ENCODE measurements around the gene STK24.

GRCh38 chr13:98478189-98479129, 98.4 kb downstream of the STK24 start:
- no peak for TF ChIP-seq CREB1 (IDR thresholded peaks at IDR 0.05; ENCODE audit: low read depth)
- TF ChIP-seq USF1 (IDR thresholded peaks at IDR 0.05; ENCODE audit: borderline replicate concordance, extremely low read length, insufficient read depth, low read depth, low read length) = peak; percentile 57
- TF ChIP-seq ZSCAN29 (IDR thresholded peaks at IDR 0.05) = no peak
- TF ChIP-seq REST (IDR thresholded peaks at IDR 0.05; ENCODE audit: low read depth, low read length) = no peak
- TF ChIP-seq CTCF (IDR thresholded peaks at IDR 0.05 in 2 of 3, conservative IDR thresholded peaks at IDR 0.05 in 1 of 3; ENCODE audit: control insufficient read depth in 2 of 3, extremely low read depth in 1 of 3, insufficient read depth in 1 of 3, low read depth in 3 of 3, low read length in 3 of 3) = no peak
- TF ChIP-seq NFYB (IDR thresholded peaks at IDR 0.05; ENCODE audit: insufficient read depth, low read depth, low read length) = no peak
- TF ChIP-seq SIN3A (IDR thresholded peaks at IDR 0.05; ENCODE audit: low read depth, low read length) = no peak
- TF ChIP-seq HDGF (IDR thresholded peaks at IDR 0.05) = no peak
- TF ChIP-seq POLR2AphosphoS5 (IDR thresholded peaks at IDR 0.05; ENCODE audit: low read length) = no peak
- TF ChIP-seq HDAC2 (IDR thresholded peaks at IDR 0.05) = no peak
- TF ChIP-seq POLR2A (IDR thresholded peaks at IDR 0.05; ENCODE audit: low read depth, low read length) = no peak
- no peak for TF ChIP-seq NRF1 (conservative IDR thresholded peaks at IDR 0.05; ENCODE audit: low read depth, low read length)
- TF ChIP-seq CBFB (IDR thresholded peaks at IDR 0.05; ENCODE audit: low read depth) = peak; percentile 92
